Body of pancreas (tissue), 4 donors: Measurements from ENCODE around the gene SMURF2. TPM values are rescaled to one million over a fixed set of nuclear protein-coding genes. Genes with fewer than 3 reads are reported as not detected.

ENCODE experiments used
- ATAC-seq: fragments of 150-250 bp; one replicate; pipeline ENCODE4 v1.9.1; 2016
- DNase-seq, 4 donors: peaks; one replicate each; pipeline ENCODE4 v3.0.0-alpha.2; 2019
- H3K27ac ChIP-seq, 4 donors: fragments of 200-600 bp; sonication (generic); 1 replicate in 3 of 4; 2 replicates in 1 of 4; pipeline versions ENCODE4 v1.5.1 to v1.6.1; 2016 to 2019; ENCODE audit warnings: mild to moderate bottlenecking in 1 of 4, mixed read lengths in 1 of 4, moderate library complexity in 1 of 4
- H3K27me3 ChIP-seq, 2 donors: fragments of 200-600 bp; sonication (generic); one replicate each; pipeline ENCODE4 v1.6.0; 2016; ENCODE audit warnings: mild to moderate bottlenecking in 1 of 2
- H3K36me3 ChIP-seq, 2 donors: fragments of 200-600 bp; sonication (generic); replicated peaks in 1 of 2; 2 replicates each; pipeline ENCODE4 v1.5.1; 2016; ENCODE audit warnings: low read depth in 2 of 2; ENCODE audit not compliant: insufficient read depth in 1 of 2
- H3K4me1 ChIP-seq: fragments of 200-600 bp; sonication (generic); one replicate; pipeline ENCODE4 v1.6.0; 2016
- H3K4me3 ChIP-seq, 2 donors: fragments of 200-600 bp; sonication (generic); 1 replicate in 1 of 2; 2 replicates in 1 of 2; pipeline ENCODE4 v1.5.1; 2016 to 2019
- H3K9me3 ChIP-seq, 3 donors: fragments of 200-600 bp; sonication (generic); 1 replicate in 2 of 3; 2 replicates in 1 of 3; pipeline ENCODE4 v1.5.1; 2016
- CTCF ChIP-seq, 7 experiments: fragments of 450-650 bp in 4 of 7; fragments of 200-600 bp in 3 of 7; sonication (generic) in 3 of 7; IDR thresholded peaks; one replicate each; pipeline ENCODE4 v1.5.1; 2016 to 2019; ENCODE audit warnings: antibody characterized with exemption in 7 of 7
- POLR2A ChIP-seq, 3 donors: fragments of 450-650 bp; IDR thresholded peaks; one replicate each; pipeline ENCODE4 v1.6.1; 2016; ENCODE audit warnings: antibody characterized with exemption in 3 of 3, mild to moderate bottlenecking in 2 of 3
- WGBS, 2 donors: methylation state at CpG; one replicate each; pipeline ENCODE4 v1.1.5; 2017; 5-methylcytosine and 5-hydroxymethylcytosine counted together
- intact Hi-C: fragments of 100-400 bp; cut with DNase I; formaldehyde crosslinking; loops from one replicate; pipeline ENCODE4 v1.15.1; 2023
- microRNA-seq, 2 donors: library from miRNA; unstranded; fragments of <30 nt; microRNA quantifications; one replicate each; pipeline ENCODE4, GENCODE V29; 2016; ENCODE audit warnings: borderline number of aligned reads in 2 of 2, borderline replicate concordance in 2 of 2
- small RNA-seq: library from RNA; depleted of rRNA; stranded (forward); fragments of <200 nt; gene quantifications from one replicate; pipeline ENCODE3, GENCODE V24; 2016
- total RNA-seq, 2 donors: library from RNA; depleted of rRNA; stranded (reverse); fragments of >200 nt; gene quantifications; one replicate each; pipeline ENCODE4 v1.1.0, GENCODE V29; 2016

The SMURF2 gene
- total RNA-seq, 2 donors from 2014 or later, result 10.6 to 15.5 TPM

GRCh38 chr17:64498308-64499203, 163.6 kb downstream of the SMURF2 start:
- DNase-seq, result no peak
- intact Hi-C loops, result no loop called here
- Histone ChIP-seq H3K36me3 (peaks cover 22 to 38% of the 10 kb centered on the region in 2 donors), H3K27ac (peak overlapping the region in 1 of 4 donors; percentile 88), H3K4me1 (peaks cover 76% of the 10 kb centered on the region), H3K27me3 (no peaks in the 10 kb centered on the region), H3K4me3 (no peak overlapping the region), H3K9me3 (no peaks in the 10 kb centered on the region)
- WGBS, 2 donors, result 57 to 62% methylated on average over 7 of the region's 7 CpGs
- no peak for ATAC-seq
- no peak for TF ChIP-seq POLR2A (IDR thresholded peaks at IDR 0.05)
- no peak for TF ChIP-seq CTCF (IDR thresholded peaks at IDR 0.05)

GRCh38 chr17:64497565-64498035, 164.5 kb downstream of the SMURF2 start:
- no peak for TF ChIP-seq POLR2A (IDR thresholded peaks at IDR 0.05)
- TF ChIP-seq CTCF (IDR thresholded peaks at IDR 0.05), result no peak
- WGBS, 2 donors, result 42 to 45% methylated on average over 4 of the region's 4 CpGs
- H3K36me3 ChIP-seq, result peaks cover 18 to 28% of the 10 kb centered on the region in 2 donors
- peak overlapping the region in 1 of 2 donors; percentile 72 for H3K4me3 ChIP-seq
- H3K9me3 ChIP-seq, result no peaks in the 10 kb centered on the region
- intact Hi-C loops, result no loop called here
- H3K4me1 ChIP-seq, result peaks cover 66% of the 10 kb centered on the region
- no peak for DNase-seq
- H3K27me3 ChIP-seq, result no peaks in the 10 kb centered on the region
- peak overlapping the region; percentile 55 to 88 (median 66) for H3K27ac ChIP-seq
- ATAC-seq, result no peak

GRCh38 chr17:64496786-64497564, 165.1 kb downstream of the SMURF2 start, which contains the start of gene POLG2:
Gene POLG2 (minus strand): TSS chr17:64497054. CDS start chr17:64496968, 86 bp downstream.
- ATAC-seq (peak; percentile 93), DNase-seq (peak; percentile 92 to 96 (median 95))
- 0 to 1% methylated on average over 40 to 50 of the region's 50 CpGs for WGBS, 2 donors
- Histone ChIP-seq H3K9me3 (no peaks in the 10 kb centered on the region), H3K36me3 (peaks cover 18 to 22% of the 10 kb centered on the region in 2 donors), H3K27ac (peak within 1 kb of the TSS; percentile 55 to 88 (median 66)), H3K27me3 (no peaks in the 10 kb centered on the region), H3K4me3 (peak within 1 kb of the TSS; percentile 57 to 72), H3K4me1 (peaks cover 60% of the 10 kb centered on the region)
- TF ChIP-seq POLR2A (IDR thresholded peaks at IDR 0.05) (peak; percentile 42 to 61 (median 54)), CTCF (IDR thresholded peaks at IDR 0.05) (peak in 5 of 7 experiments; percentile 18 to 59 (median 45))
- intact Hi-C loops, result no loop called here

- ATAC-seq (peak; percentile 15), DNase-seq (no peak)
- Histone ChIP-seq H3K4me1 (peaks cover 54% of the 10 kb centered on the region), H3K9me3 (no peaks in the 10 kb centered on the region), H3K27ac (peak overlapping the region; percentile 55 to 88 (median 66)), H3K4me3 (peak overlapping the region; percentile 57 to 72), H3K36me3 (peaks cover 15 to 17% of the 10 kb centered on the region in 2 donors), H3K27me3 (no peaks in the 10 kb centered on the region)
- 0 to 2% methylated on average over 9 to 20 of the region's 20 CpGs for WGBS, 2 donors
- intact Hi-C loops, result no loop called here
- TF ChIP-seq CTCF (IDR thresholded peaks at IDR 0.05), result no peak
- TF ChIP-seq POLR2A (IDR thresholded peaks at IDR 0.05), result no peak
Measured at GRCh38 chr17:64496348-64496785, 165.7 kb downstream of the SMURF2 start.

Small RNA genes within 50 kb of the gene (microRNA-seq; reads per million reads assigned to microRNA genes)
- gene MIR3064, result 2.2 to 5.6 reads per million in 2 donors
- gene MIR5047, result 0 to 0.47 reads per million in 2 donors

Small RNA genes within 50 kb of the gene (small RNA-seq; reads per million reads assigned to genes)
- gene AC009994.1, result not detected

Other genes with a start within 250 kb of the SMURF2 start
- gene MILR1, start 213.2 kb downstream of the SMURF2 start, total RNA-seq, result 1 to 10 TPM in 1 of 2 donors, not detected in 1; 4.9 TPM
- 10 to 100 TPM in 1 of 2 donors, 1 to 10 TPM in 1; 6.5 to 18.1 TPM for gene POLG2, start 165.3 kb downstream of the SMURF2 start, total RNA-seq
- gene DDX5, start 156.0 kb downstream of the SMURF2 start, total RNA-seq, result 100 to 1,000 TPM; 487 to 513 TPM
- 10 to 100 TPM; 18.5 to 39.7 TPM for gene CEP95, start 155.3 kb downstream of the SMURF2 start, total RNA-seq